Stimulated activated CD8-positive, alpha-beta memory T cell treated with anti-CD3 and anti-CD28 coated beads, Interleukin-2, amount 100 ng/mL, for 1 hour (primary cell): ENCODE results near the gene TXN2.
"Not testable (repeated sequence)": the region's sequence is repeated elsewhere in the genome, so short reads cannot be mapped to it uniquely, and the experiment has no call there.

Experiments used
- DNase-seq, 2 donors: peaks; one replicate each; pipeline ENCODE4 v3.0.0-alpha.2; 2020; ENCODE audit warnings: low read depth in 2 of 2

Gene TXN2, protein sequence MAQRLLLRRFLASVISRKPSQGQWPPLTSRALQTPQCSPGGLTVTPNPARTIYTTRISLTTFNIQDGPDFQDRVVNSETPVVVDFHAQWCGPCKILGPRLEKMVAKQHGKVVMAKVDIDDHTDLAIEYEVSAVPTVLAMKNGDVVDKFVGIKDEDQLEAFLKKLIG

GRCh38 chr22:36481393-36482168 is at the start of gene TXN2:
TXN2 (minus strand) TSS chr22:36481640; CDS start chr22:36480837, 803 bp downstream.
- peak; percentile 92 for DNase-seq

DNA sequence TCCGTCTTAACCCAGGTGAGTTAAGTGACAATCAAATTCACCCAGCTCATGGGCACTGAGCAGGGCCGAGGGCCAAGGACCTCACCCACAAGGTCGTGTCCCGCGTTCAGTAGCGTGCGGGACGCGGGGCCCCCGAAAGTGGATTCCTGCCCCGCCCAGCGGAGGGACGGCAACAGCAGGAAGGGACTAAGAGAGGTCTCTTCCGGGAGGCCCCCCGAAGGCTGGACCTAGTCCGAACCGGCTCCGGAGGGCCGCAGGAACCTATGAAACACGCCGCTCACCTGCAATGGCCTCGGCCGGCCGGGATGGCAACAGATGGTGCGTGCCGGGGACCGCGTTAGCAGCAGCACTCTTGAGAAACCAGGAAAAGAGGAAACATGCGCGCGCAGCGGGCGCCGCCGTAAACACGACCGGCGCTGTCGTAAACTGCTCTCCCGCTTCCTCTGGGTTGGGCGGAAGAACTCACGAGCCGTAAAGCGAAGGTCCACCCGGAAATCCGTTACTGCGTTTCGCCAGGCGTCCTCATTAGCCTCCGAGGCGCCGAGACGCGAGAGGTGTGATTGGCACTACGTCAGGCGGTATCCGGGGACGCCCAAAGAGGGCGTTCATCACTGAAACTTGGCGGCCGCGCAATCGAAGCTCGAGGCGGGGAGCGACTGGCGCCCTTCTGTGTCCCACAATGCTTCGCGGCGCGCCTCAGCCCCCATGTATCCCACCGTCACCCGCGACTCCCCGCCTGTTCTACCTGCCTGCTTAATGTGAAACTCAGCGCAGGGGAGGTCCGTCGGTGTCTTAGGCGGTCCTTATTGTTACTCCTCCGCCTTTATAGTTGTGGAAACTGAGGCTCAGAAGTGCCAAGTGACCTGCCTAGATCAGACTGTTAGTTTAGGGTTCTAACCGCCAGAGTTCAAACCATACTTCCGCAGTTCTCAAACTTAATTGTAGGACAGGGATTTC is 47.6 kb upstream of the TXN2 start, which contains the start of gene EIF3D:
Gene EIF3D, minus strand, starts transcription at position 372 of the 957 bp plus-strand sequence. CDS start 3,045 bp downstream, outside the sequence.
- DNase-seq = peak; percentile 96 to 97

DNA sequence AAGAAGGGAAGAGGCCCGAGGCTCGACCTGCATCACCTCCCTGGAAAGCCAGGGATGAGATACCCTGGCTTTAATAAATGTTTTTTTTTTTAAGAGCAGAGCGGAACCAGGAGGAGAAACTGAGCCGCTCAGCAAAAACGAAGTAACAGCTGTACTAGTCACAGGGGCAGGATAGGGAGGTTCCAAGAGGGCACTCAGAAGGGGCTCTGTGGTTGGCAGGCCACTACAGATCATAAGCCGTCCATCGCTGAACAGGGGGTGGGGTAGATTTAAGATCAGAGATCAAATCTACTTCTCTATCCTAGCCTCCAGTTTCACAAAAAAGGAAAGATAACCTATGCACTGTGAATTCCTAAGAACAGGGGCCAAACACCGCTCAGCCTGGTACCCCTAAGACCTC is 46.9 kb upstream of the TXN2 start:
- no peak for DNase-seq

DNA sequence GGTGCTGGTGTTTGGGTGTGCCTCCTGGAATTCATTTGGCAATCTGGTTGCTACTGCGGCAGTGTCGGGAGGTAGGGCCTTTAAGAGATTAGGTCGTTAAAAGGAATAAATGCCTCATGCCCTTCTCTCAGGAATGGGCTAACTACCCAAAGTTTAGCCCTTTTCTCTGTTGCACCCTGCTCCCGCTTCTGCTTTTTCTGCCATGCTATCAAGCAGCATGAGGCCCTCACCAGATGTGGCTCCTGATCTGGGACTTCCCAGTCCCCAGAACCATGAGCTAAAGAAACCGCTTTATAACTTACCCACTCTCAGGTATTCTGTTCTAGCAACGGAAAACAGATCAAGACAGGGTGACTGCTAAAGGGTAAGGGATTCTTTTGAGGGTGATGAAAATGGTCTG is 41.2 kb upstream of the TXN2 start:
- no peak for DNase-seq

GRCh38 chr22:36520423-36520822 is 39.0 kb upstream of the TXN2 start:
- no peak for DNase-seq

DNA sequence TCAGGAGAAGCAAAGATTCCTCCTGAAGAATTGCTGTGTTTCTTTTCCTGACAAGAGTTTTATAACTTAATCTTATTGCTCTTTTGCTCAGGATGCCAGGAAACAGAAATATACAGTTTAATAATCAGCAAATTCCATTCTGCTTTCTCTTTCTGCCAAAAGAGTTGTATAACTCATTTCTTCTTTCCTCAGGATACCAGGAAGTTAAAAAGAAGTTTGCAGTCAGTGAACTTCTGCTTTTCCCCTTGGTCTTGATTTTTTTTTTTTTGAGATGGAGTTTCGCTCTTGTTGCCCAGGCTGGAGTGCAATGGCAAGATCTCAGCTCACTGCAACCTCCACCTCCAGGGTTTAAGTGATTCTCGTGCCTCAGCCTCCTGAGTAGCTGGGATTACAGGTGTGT is 38.5 kb upstream of the TXN2 start:
- not testable (repeated sequence) for DNase-seq

DNA sequence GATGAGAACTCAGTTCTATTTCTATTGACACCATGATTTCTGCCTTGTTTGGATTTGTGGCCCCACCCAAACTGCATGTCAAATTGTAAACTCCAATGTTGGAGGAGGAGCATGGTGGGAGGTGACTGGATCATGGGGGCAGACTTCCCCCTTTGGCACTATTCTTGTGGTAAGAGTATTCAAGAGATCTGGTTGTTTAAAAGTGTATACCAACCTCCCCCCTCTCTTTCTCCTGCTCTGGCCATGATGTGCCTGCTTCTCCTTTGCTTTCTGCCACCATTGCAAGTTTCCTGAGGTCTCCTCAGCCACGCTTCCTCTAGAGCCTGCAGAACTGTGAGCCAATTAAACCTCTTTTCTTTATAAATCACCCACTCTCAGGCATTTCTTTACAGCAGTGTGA is 33.3 kb upstream of the TXN2 start:
- DNase-seq = no peak

GRCh38 chr22:36512991-36513390 is 31.6 kb upstream of the TXN2 start:
- DNase-seq = no peak

- DNase-seq = no peak
These were observed 30.9 kb upstream of the TXN2 start for GRCh38 chr22:36512333-36512732.

GRCh38 chr22:36510966-36511881 is 29.8 kb upstream of the TXN2 start:
- DNase-seq = no peak

DNA sequence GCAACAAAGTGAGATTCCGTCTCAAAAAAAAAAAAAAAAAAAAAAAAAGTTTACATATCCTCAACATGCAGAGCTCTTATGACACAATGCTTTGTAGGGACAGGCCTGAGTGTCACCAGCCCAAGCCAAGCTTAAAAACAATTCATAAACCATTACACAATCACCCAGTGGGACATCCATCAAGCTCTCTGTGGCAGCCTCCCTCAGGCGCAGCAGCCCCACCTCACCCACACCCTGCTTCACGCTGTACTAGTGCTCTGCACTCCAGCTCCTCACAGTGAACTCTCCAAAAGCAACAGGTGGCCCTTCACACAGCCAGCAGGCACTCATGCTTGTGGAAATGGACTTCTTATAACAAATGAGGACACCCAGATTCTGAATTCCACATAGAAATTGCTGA is 28.9 kb upstream of the TXN2 start:
- DNase-seq = no peak

- DNase-seq = no peak
These were observed 26.1 kb upstream of the TXN2 start for GRCh38 chr22:36507518-36508010.

GRCh38 chr22:36506637-36507517 is 25.4 kb upstream of the TXN2 start, which contains the start of gene FOXRED2:
FOXRED2 (minus strand) TSS chr22:36507040; CDS start chr22:36506422, 618 bp downstream.
- peak; percentile 75 to 79 for DNase-seq

DNA sequence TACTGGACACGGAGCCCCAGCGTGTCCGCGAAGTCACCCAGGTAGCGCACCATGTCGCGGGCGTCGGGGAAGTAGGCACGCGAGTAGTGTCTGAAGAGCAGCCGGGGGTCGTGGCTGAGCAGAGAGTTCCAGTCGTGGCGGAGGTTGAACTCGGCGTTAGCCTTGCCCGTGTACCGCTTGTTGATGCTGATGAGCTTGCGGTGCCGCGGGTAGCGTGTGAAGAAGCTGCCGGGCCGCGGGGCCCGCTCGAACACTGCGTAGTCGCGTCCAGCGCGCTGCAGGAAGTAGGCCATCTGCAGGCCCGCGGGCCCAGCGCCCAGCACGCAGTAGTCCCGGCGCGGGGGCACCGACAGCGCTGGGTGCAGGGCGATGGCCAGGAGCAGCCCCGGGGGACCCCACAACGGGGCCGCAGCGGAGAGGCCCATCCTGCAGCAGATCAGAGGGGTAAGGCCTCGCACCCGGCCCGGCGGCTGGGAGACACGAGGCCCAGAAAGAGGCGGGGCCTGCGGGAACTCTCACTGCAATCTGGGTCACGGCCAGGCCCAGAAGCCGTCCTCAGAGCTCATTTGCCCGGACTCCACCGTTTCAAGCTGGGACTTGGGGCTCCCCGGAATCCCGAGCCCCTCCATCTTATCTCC is 24.7 kb upstream of the TXN2 start:
- no peak for DNase-seq

DNA sequence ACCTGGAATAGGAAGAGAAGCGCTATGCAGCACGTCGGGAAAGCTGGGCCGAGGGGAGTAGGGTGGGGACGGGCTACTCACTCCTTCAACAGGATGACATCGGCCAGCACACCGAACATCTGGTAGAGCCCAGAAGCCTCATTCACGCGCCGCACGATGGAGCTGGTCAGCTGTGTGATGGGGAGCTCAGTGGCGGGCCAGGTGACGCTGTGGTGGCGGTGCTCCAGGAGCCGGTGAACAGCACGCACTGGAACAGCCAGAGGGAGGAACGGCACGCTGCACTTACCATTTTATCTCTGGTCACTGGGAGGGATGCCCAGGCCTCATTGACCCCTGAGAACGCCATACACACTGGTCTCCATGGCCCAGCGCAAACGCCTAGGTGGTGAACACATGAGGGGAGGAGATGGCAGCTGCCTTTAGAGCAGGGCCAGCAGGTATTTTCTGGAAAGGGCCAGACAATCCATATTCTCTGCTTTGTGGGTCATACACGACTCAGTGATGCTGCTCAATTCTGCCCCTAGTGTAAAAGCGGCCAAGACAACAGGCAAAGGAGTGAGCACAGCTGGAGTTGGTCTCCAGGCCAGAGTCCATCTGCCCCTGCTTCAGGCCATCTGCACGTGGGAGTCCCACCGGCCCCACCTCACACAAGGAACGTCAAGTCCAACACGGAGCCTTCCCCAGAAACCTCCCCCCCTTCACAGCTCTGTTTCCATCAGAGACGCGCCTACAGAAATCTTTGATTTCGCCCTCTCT is 16.6 kb upstream of the TXN2 start:
- no peak for DNase-seq

DNA sequence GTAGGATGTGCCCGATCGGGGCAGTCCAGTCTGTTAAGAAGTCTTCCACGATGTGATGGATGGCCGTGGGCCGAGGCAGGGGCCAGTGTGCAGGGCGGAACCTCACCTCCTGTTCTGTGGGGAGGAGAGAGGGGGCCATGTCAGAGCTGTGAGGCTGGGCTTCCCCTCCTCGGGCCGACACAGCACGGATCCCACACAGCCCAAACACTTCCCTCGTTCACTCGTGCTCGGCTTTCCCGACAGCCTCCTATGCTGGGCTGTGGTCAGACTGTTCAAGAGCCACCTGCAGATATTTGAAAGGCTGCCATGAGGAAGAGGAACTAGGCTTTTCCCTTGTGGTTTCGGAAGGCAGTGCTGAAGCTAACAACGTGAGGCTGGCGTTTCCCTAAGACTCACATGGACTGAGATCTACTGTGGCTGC is 12.3 kb upstream of the TXN2 start:
- no peak for DNase-seq

- no peak for DNase-seq
These were observed 10.7 kb upstream of the TXN2 start for GRCh38 chr22:36492109-36492508.

DNA sequence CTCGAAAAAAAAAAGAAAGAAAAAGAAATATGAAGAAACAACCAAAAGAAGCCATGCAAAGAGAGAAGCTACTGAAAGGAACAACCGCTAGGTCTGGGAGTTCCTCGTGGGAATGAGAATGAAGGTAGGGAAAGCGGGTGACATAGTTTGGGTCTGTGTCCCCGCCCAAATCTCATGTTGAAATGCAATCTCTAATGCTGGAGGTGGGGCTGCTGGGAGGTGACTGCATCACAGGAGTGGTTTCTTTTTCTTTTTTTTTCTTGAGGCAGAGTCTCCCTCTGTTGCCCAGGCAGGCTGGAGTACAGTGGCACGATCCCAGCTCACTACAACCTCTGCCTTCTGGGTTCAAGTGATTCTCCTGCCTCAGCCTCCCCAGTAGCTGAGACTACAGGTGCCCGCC is 9.7 kb upstream of the TXN2 start:
- DNase-seq = no peak
